ENCODE data around the gene CHI3L2. TPM values are rescaled to one million over a fixed set of nuclear protein-coding genes. Genes with fewer than 3 reads are reported as not detected.

CHI3L2 gene
- total RNA-seq, 1 donor from 2014 or later: 1.3 TPM

GRCh38 chr1:111256988-111257658 lies 29.6 kb downstream of the CHI3L2 start:
- TF ChIP-seq CTCF (IDR thresholded peaks at IDR 0.05; ENCODE audit: unreplicated experiment): no peak
- H3K9me3 Mint-ChIP-seq (ENCODE audit: unreplicated experiment): no peaks in the 10 kb centered on the region
- DNase-seq (ENCODE audit: low spot score): no peak
- H3K27me3 Mint-ChIP-seq (ENCODE audit: unreplicated experiment): no peaks in the 10 kb centered on the region
- H3K4me3 Mint-ChIP-seq (ENCODE audit: unreplicated experiment): no peak overlapping the region
- H3K27ac Mint-ChIP-seq (ENCODE audit: unreplicated experiment): no peak overlapping the region
- no peaks in the 10 kb centered on the region for H3K36me3 Mint-ChIP-seq (ENCODE audit: low read depth, unreplicated experiment)
- no peaks in the 10 kb centered on the region for H3K4me1 Mint-ChIP-seq (ENCODE audit: unreplicated experiment)

GRCh38 chr1:111267801-111268508 lies 40.4 kb downstream of the CHI3L2 start:
- Mint-ChIP-seq H3K4me1 (ENCODE audit: unreplicated experiment) (no peaks in the 10 kb centered on the region), H3K4me3 (ENCODE audit: unreplicated experiment) (no peak overlapping the region), H3K36me3 (ENCODE audit: low read depth, unreplicated experiment) (no peaks in the 10 kb centered on the region), H3K9me3 (ENCODE audit: unreplicated experiment) (no peaks in the 10 kb centered on the region), H3K27ac (ENCODE audit: unreplicated experiment) (no peak overlapping the region), H3K27me3 (ENCODE audit: unreplicated experiment) (no peaks in the 10 kb centered on the region)
- no peak for DNase-seq (ENCODE audit: low spot score)
- TF ChIP-seq CTCF (IDR thresholded peaks at IDR 0.05; ENCODE audit: unreplicated experiment): no peak

- H3K27me3 Mint-ChIP-seq (ENCODE audit: unreplicated experiment): no peaks in the 10 kb centered on the region
- H3K9me3 Mint-ChIP-seq (ENCODE audit: unreplicated experiment): no peaks in the 10 kb centered on the region
- H3K4me3 Mint-ChIP-seq (ENCODE audit: unreplicated experiment): no peak overlapping the region
- no peaks in the 10 kb centered on the region for H3K36me3 Mint-ChIP-seq (ENCODE audit: low read depth, unreplicated experiment)
- DNase-seq (ENCODE audit: low spot score): no peak
- no peak overlapping the region for H3K27ac Mint-ChIP-seq (ENCODE audit: unreplicated experiment)
- no peak for TF ChIP-seq CTCF (IDR thresholded peaks at IDR 0.05; ENCODE audit: unreplicated experiment)
- H3K4me1 Mint-ChIP-seq (ENCODE audit: unreplicated experiment): no peaks in the 10 kb centered on the region
These were observed 42.4 kb downstream of the CHI3L2 start for GRCh38 chr1:111269825-111270406.

- H3K36me3 Mint-ChIP-seq (ENCODE audit: low read depth, unreplicated experiment): no peaks in the 10 kb centered on the region
- no peaks in the 10 kb centered on the region for H3K4me1 Mint-ChIP-seq (ENCODE audit: unreplicated experiment)
These were observed 43.4 kb downstream of the CHI3L2 start for GRCh38 chr1:111270771-111271463.

More at GRCh38 chr1:111270771-111271463, 43.4 kb downstream of the CHI3L2 start:
- no peaks in the 10 kb centered on the region for H3K27me3 Mint-ChIP-seq (ENCODE audit: unreplicated experiment)
- H3K9me3 Mint-ChIP-seq (ENCODE audit: unreplicated experiment): no peaks in the 10 kb centered on the region
- TF ChIP-seq CTCF (IDR thresholded peaks at IDR 0.05; ENCODE audit: unreplicated experiment): no peak
- H3K4me3 Mint-ChIP-seq (ENCODE audit: unreplicated experiment): no peak overlapping the region
- H3K27ac Mint-ChIP-seq (ENCODE audit: unreplicated experiment): no peak overlapping the region
- DNase-seq (ENCODE audit: low spot score): no peak

Measured in endothelial cell (in vitro differentiated cells).